Left ventricle myocardium superior (tissue), 1 donor: ENCODE results near the gene CTAGE9. TPM values are rescaled to one million over a fixed set of nuclear protein-coding genes. Genes with fewer than 3 reads are reported as not detected.

Experiments used
- ATAC-seq: fragments of 200-7000 bp; cut with Tn5 transposase; one replicate; pipeline ENCODE4 v1.9.1; 2020; ENCODE audit warnings: mild to moderate bottlenecking, moderate library complexity
- DNase-seq: peaks from one replicate; pipeline ENCODE4 v3.0.0-alpha.2; 2020
- intact Hi-C: fragments of 100-400 bp; cut with micrococcal nuclease; formaldehyde crosslinking; loops from one replicate; pipeline ENCODE4 v1.11.0; 2022
- total RNA-seq: library from RNA; stranded (reverse); fragmentation: NEBNext Ultra II Directional; extraction: Animal tissue kit (Norgen Biotek cat#: 25700); gene quantifications from one replicate; pipeline ENCODE4 v1.2.1, GENCODE V29; 2021
- donor health status: DM: no; HTN: yes; CAD: no; lungs with severe emphysema.

Gene CTAGE9
- total RNA-seq, 1 donor from 2014 or later, result not detected

- ATAC-seq (no peak), DNase-seq (no peak)
- intact Hi-C loops, result no loop called here
Measured at GRCh38 chr6:131685266-131685780, 25.5 kb downstream of the CTAGE9 start.

DNA sequence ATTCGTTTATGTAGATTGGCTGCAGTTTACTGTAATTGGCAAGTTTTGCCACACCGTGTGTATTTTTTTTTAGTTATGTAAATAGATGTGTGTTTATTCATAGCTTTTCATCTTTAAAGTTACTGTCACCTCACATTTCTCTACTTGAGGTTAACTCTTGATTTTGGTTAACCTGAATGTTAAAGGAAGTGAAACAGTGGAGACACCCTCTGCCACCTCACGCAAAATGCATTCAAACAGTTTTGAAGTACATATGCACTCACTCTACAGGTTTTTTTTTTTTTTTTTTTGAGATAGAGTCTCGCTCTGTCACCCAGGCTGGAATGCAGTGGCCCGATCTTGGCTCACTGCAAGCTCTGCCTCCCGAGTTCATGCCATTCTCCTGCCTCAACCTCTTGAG is 27.3 kb downstream of the CTAGE9 start:
- ATAC-seq (no peak), DNase-seq (no peak)
- intact Hi-C loops, result no loop called here

- DNase-seq (no peak), ATAC-seq (no peak)
- intact Hi-C loops, result no loop called here
Measured at GRCh38 chr6:131682442-131682841, 28.4 kb downstream of the CTAGE9 start.

DNA sequence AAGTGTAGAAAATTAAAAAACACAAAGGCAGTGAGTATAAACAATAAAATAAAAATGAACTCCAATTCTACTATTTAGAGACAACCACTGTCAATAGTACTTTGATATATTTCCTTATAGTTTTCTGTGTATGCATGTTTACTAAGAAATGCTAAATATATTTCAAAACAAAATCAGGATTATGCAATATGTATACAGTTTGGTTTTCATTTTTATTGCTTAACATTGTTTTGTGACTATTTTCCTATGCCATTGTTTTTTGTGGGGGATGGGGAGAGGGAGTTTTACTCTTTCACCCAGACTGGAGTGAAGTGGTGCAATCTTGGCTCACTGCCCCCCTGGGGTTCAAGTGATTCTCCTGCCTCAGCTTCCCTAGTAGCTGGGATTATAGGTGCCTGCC is 29.2 kb downstream of the CTAGE9 start:
- intact Hi-C loops, result no loop called here
- ATAC-seq, result no peak
- no peak for DNase-seq

GRCh38 chr6:131680868-131681267 is 29.9 kb downstream of the CTAGE9 start:
- DNase-seq (no peak), ATAC-seq (no peak)
- intact Hi-C loops, result no loop called here

DNA sequence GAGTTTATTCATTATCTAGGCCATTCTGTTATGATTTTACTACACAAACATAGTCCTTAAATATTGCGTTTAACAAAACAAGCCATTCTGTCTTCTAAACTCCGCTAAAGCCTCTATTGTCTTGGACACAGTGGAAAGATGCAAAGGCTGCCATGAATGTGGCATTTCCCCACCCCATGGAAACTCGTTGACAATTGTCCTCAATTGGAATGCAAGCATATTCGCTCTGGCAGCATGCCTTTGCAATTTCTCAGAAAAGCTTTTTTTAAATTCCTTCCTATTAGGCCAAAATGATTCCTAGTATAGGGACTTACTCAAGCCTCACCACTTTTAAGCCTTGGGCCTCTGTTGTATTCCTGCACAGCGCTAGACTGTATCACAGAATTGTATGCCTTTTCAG is 32.4 kb downstream of the CTAGE9 start:
- DNase-seq, result no peak
- intact Hi-C loops, result no loop called here
- ATAC-seq, result no peak

DNA sequence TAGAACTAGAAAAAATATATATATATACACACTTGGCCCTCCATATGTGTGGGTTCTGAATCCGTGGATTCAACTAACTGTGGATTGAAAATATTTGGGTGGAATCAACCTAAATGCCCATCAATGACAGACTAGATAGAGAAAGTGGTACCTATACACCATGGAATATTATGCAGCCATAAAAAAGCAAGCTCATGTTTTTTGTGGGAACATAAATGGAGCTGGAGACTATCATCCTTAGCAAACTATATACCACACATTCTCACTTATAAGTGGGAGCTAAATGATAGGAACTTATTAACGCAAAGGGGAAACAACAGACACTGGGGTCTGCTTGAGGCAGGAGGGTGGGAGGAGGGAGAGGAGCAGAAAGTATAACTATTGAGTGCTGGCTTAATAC is 37.6 kb downstream of the CTAGE9 start:
- DNase-seq, result no peak
- intact Hi-C loops, result no loop called here
- ATAC-seq, result no peak

DNA sequence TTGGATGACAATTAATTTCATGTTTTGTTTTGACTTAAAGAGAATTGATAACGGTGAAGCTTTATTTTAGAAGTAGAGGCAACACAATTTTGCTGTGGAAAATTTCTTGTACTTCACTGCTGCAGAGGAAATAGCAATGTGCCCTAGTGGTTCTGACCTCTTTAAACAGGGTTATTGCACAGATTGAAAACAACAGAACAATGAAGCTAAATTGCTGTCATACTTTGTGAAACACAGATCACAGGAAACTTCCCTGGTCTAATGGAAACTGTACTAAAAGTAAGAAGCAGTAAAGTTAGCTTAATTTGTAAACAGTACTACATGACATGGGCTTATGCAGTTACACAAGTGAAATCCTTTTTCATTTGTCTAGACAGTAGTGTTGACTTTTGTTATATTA is 40.9 kb downstream of the CTAGE9 start:
- ATAC-seq (no peak), DNase-seq (no peak)
- intact Hi-C loops, result no loop called here

DNA sequence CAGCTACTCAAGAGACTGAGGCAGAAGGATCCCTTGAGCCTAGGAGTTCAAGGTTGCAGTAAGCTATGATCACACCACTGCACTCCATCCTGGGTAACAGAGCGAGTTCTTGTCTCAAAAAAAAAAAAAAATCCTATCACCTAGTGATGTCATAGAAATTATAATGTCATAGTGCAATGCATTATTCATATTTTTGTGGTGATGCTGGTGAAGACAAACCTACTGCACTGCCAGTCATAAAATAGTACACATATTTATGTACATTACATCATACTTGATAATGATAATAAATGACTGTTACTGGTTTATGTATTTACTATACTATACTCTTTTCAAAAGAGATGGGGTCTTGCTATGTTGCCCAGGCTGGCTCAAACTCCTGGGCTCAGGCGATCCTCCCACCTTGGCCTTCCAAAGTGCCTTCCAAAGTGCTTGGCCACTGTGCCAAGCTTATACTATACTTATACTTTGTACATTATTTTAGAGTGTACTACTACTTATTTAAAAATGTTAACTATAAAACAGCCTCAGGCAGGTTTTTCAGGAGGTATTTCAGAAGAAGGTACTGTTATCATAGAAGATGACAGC is 47.1 kb downstream of the CTAGE9 start:
- ATAC-seq (no peak), DNase-seq (no peak)
- intact Hi-C loops, result no loop called here

- intact Hi-C loops, result no loop called here
- DNase-seq (no peak), ATAC-seq (no peak)
Measured at GRCh38 chr6:131660195-131660594, 50.6 kb downstream of the CTAGE9 start.

Other genes with a start within 250 kb of the CTAGE9 start
- 0.82 TPM for gene ARG1, start 137.8 kb downstream of the CTAGE9 start, total RNA-seq
- gene MED23, start 82.8 kb downstream of the CTAGE9 start, total RNA-seq, result 10.9 TPM
- not detected for gene ENPP3, start 73.7 kb downstream of the CTAGE9 start, total RNA-seq
- gene OR2A4, start 9.6 kb downstream of the CTAGE9 start, total RNA-seq, result not detected
- 1.4 TPM for gene ENPP1, start 97.0 kb upstream of the CTAGE9 start, total RNA-seq
- 14.3 TPM for gene CCN2, start 240.4 kb upstream of the CTAGE9 start, total RNA-seq